Activated naive CD4-positive, alpha-beta T cell treated with anti-CD3 and anti-CD28 coated beads, Interleukin-2, amount 50 U/mL, for 72 hours (primary cell): Measurements from ENCODE around the gene MGLL. TPM values are rescaled to one million over a fixed set of nuclear protein-coding genes. Genes with fewer than 3 reads are reported as not detected.
A peak's percentile ranks its signal among the peaks of the same experiment; 100 is the strongest.

Source experiments
- ATAC-seq, 2 donors: fragments of 150-1000 bp; cut with Tn5 transposase; 2 replicates each; pipeline ENCODE4 v1.10.0; 2021; ENCODE audit warnings: mild to moderate bottlenecking in 2 of 2, moderate library complexity in 2 of 2
- DNase-seq, 2 donors: peaks; one replicate each; pipeline ENCODE4 v3.0.0; 2021 to 2022; ENCODE audit warnings: low spot score in 2 of 2
- H3K27ac Mint-ChIP-seq, 2 donors: one replicate each; pipeline ENCODE4 v1.8.0; 2022; ENCODE audit warnings: mild to moderate bottlenecking in 2 of 2, mixed read lengths in 2 of 2
- H3K36me3 Mint-ChIP-seq, 2 donors: one replicate each; pipeline ENCODE4 v1.8.0; 2022; ENCODE audit warnings: mixed read lengths in 2 of 2
- H3K9me3 Mint-ChIP-seq, 2 donors: one replicate each; pipeline ENCODE4 v1.8.0; 2022; ENCODE audit warnings: mixed read lengths in 2 of 2
- total RNA-seq, 2 donors: library from RNA; stranded (reverse); gene quantifications; one replicate each; pipeline ENCODE4 v1.2.3, GENCODE V29; 2022

The MGLL gene
- total RNA-seq, 2 donors from 2014 or later: 0.14 to 0.29 TPM

- Mint-ChIP-seq H3K27ac (no peak overlapping the region), H3K9me3 (no peaks in the 10 kb centered on the region), H3K36me3 (no peaks in the 10 kb centered on the region)
- DNase-seq (no peak), ATAC-seq (no peak)
These were observed 60.9 kb downstream of the MGLL start for GRCh38 chr3:127761441-127761801.

GRCh38 chr3:127760791-127761440, 61.4 kb downstream of the MGLL start:
- no peak for ATAC-seq
- no peak for DNase-seq
- H3K36me3 Mint-ChIP-seq: no peaks in the 10 kb centered on the region
- H3K9me3 Mint-ChIP-seq: no peaks in the 10 kb centered on the region
- H3K27ac Mint-ChIP-seq: no peak overlapping the region

GRCh38 chr3:127760361-127760760, 62.0 kb downstream of the MGLL start:
- Mint-ChIP-seq H3K36me3 (no peaks in the 10 kb centered on the region), H3K27ac (no peak overlapping the region), H3K9me3 (no peaks in the 10 kb centered on the region)
- no peak for ATAC-seq
- no peak for DNase-seq

DNA sequence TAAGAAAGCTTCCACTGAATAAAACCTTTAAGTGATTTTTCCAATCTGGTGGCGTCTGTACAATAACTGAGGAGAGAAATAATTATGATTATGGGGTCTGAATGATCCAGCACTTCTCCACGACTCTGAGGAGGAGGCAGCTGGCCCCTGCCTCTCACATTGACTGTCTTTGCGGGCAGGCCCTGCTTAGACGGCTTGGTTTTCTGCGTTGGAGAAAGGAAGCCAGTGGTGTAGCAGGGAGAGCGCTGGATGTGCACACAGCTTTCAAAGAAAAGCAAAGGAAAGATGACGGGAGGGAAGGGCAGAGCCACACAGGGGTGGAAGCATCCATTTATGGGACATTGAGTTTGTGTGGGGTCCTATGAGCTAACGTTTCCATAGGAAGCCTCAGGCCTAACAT, 62.5 kb downstream of the MGLL start:
- H3K9me3 Mint-ChIP-seq: no peaks in the 10 kb centered on the region
- ATAC-seq: no peak
- DNase-seq: no peak

DNA sequence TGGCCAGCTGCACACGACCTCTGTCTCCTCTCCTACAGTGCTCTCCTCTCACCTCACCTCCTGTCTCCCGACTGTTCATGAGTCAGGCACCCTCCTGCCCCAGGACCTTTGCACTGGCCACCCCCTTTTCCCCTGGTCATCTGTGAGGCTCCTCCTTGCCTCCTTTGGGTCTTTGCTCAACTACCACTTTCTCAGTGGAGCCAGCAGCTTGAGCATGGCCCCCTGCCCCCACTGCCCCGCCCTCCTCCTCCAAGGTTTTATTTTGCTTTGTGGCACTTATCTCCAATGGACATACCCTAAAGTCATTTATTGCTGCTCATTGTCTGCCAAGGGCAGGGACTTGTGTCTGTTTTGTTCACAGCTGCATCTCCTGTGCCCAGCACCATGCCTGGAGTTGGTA, 64.3 kb downstream of the MGLL start:
- no peak for ATAC-seq

More for the DNA sequence above, 62.5 kb downstream of the MGLL start:
- H3K36me3 Mint-ChIP-seq: no peaks in the 10 kb centered on the region
- no peak overlapping the region for H3K27ac Mint-ChIP-seq

DNA sequence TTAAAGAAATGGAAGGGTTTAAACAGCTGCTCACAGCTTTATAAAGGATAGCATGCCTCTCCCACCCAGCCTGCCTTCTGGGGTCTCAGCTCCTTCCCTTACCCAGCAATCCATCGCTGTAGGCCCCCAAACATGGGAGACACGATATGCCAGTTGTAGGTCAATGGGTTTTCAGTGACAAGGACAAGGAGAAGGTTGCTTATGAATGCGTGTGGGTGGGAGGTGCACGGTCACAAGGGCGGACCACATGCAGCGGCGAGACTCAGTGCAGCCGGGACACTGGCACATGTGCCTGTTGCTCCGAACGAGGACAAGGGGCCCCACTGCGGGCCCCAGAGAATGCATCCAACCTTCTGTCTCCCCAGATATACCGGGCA, 67.0 kb downstream of the MGLL start:
- no peak for ATAC-seq
- Mint-ChIP-seq H3K27ac (peak overlapping the region in 1 of 2 donors; percentile 12), H3K36me3 (no peaks in the 10 kb centered on the region), H3K9me3 (no peaks in the 10 kb centered on the region)
- DNase-seq: no peak

More for the DNA sequence above, 64.3 kb downstream of the MGLL start:
- DNase-seq: no peak
- Mint-ChIP-seq H3K9me3 (no peaks in the 10 kb centered on the region), H3K36me3 (no peaks in the 10 kb centered on the region), H3K27ac (no peak overlapping the region)

GRCh38 chr3:127754411-127755304, 67.7 kb downstream of the MGLL start:
- no peak for DNase-seq
- Mint-ChIP-seq H3K9me3 (no peaks in the 10 kb centered on the region), H3K27ac (peak overlapping the region; percentile 12 to 61), H3K36me3 (no peaks in the 10 kb centered on the region)
- ATAC-seq: peak; percentile 34 to 69

DNA sequence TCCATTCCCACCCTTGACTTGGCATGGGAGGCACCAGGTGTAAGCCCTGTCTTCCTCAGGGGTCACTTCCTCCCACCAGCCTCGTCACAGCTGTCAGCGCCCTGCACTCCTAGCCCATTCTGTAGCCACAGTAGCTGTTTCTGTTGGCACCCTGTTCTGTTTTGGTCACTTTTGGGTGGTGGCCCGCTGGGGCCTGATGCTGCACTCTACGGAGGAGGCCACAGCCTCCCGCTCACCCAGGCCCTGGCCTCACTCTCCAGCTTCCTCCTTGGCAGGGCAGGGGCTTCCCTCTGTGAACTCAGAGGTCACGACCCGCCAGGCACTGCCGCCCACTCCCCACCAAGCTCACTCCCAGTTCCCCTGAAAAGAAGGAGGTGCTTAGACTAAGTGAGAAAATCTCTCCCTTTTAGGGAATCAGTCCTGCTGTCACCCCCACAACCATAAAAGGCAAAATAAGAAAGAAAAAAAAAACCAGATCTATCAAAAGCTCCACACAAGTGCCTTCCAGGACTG, 68.4 kb downstream of the MGLL start:
- Mint-ChIP-seq H3K36me3 (no peaks in the 10 kb centered on the region), H3K27ac (no peak overlapping the region), H3K9me3 (no peaks in the 10 kb centered on the region)
- DNase-seq: no peak
- ATAC-seq: peak in 1 of 2 donors; percentile 11

DNA sequence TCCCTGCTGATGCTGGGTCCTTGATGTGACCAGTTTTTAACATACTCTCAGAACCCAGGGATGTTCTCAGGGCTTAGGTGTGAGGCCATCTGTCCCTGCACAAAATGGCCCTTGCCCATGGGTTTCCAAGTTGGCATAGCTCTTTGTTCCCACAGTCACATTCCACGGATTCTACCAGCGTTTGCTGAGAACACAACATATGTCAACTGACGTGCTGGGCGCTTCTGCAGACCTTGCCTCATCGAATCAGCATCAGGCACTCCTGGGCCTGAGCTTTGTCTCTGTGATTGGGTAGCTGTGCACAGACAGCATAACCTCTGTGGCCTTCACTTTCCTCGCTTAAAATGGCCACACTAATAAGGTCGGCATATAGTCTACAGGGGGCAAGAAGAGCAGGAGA, 69.0 kb downstream of the MGLL start:
- no peaks in the 10 kb centered on the region for H3K9me3 Mint-ChIP-seq
- no peak for DNase-seq
- no peaks in the 10 kb centered on the region for H3K36me3 Mint-ChIP-seq
- H3K27ac Mint-ChIP-seq: no peak overlapping the region
- no peak for ATAC-seq

DNA sequence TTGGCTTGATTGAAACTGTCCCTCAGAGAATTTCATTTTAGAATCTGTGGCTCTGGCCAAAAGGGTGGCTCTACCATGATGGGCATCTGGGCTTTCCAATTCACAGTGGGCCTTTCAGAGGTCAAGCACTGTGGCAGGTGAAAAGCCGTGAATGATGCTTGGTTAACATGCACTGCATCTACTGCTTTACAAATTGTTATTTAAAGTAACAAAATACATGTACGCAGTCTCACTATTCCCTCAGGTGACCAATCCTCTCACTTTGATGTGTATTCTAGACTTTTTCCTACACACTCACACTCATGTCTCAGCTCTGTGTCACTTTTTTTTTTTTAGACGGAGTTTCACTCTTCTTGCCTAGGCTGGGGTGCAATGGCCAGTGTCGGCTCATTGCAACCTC, 70.5 kb downstream of the MGLL start:
- Mint-ChIP-seq H3K36me3 (no peaks in the 10 kb centered on the region), H3K27ac (no peak overlapping the region), H3K9me3 (no peaks in the 10 kb centered on the region)
- DNase-seq (no peak), ATAC-seq (no peak)

GRCh38 chr3:127751163-127751621, 71.1 kb downstream of the MGLL start:
- no peak for DNase-seq
- no peaks in the 10 kb centered on the region for H3K9me3 Mint-ChIP-seq
- ATAC-seq: no peak
- H3K36me3 Mint-ChIP-seq: no peaks in the 10 kb centered on the region
- no peak overlapping the region for H3K27ac Mint-ChIP-seq

- ATAC-seq (peak; percentile 44 to 79), DNase-seq (no peak)
- H3K27ac Mint-ChIP-seq: no peak overlapping the region
- no peaks in the 10 kb centered on the region for H3K36me3 Mint-ChIP-seq
- H3K9me3 Mint-ChIP-seq: no peaks in the 10 kb centered on the region
These were observed 71.9 kb downstream of the MGLL start for GRCh38 chr3:127750226-127751031.

DNA sequence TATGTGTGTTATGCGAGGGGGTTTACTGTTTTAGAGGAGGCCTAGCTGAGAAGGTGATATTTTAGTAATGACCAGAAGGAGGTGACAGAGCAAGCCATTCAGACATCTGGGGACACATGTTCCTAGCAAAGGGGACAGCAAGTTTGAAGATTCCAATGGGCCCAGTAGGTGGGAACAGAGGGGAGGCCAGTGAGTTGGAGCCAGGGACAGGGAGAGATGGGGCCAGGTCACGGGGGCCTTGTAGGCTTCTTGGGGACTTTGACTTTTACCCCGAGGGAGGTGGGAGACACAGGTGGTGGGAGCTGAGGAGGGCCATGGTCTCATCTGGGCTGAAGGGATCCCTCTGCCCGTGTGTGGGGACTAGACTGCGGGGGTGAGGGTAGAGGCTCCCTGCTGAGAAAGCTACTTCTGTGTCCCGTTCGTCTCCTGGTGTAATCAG, 72.5 kb downstream of the MGLL start:
- DNase-seq: no peak
- H3K9me3 Mint-ChIP-seq: no peaks in the 10 kb centered on the region
- peak overlapping the region in 1 of 2 donors; percentile 74 for H3K27ac Mint-ChIP-seq
- H3K36me3 Mint-ChIP-seq: no peaks in the 10 kb centered on the region
- ATAC-seq: no peak

GRCh38 chr3:127749361-127749760, 73.0 kb downstream of the MGLL start:
- Mint-ChIP-seq H3K27ac (no peak overlapping the region), H3K9me3 (no peaks in the 10 kb centered on the region), H3K36me3 (no peaks in the 10 kb centered on the region)
- DNase-seq (no peak), ATAC-seq (no peak)

GRCh38 chr3:127748754-127749327, 73.5 kb downstream of the MGLL start:
- H3K9me3 Mint-ChIP-seq: no peaks in the 10 kb centered on the region
- ATAC-seq (no peak), DNase-seq (no peak)
- H3K27ac Mint-ChIP-seq: no peak overlapping the region
- H3K36me3 Mint-ChIP-seq: no peaks in the 10 kb centered on the region

- no peaks in the 10 kb centered on the region for H3K9me3 Mint-ChIP-seq
- ATAC-seq (no peak), DNase-seq (no peak)
- no peak overlapping the region for H3K27ac Mint-ChIP-seq
- no peaks in the 10 kb centered on the region for H3K36me3 Mint-ChIP-seq
These were observed 74.4 kb downstream of the MGLL start for GRCh38 chr3:127747751-127748521.
